OCI-LY7 (cell line): ENCODE measurements around the gene PPM1H. TPM values are rescaled to one million over a fixed set of nuclear protein-coding genes. Genes with fewer than 3 reads are reported as not detected.
"Not testable (repeated sequence)": the region's sequence is repeated elsewhere in the genome, so short reads cannot be mapped to it uniquely, and the experiment has no call there.

Experiments used
- BruUV-seq: library from RNA; stranded (reverse); fragments of 400-500 nt; replicated peaks from 2 replicates; lab custom pipeline; 2021; lab: Mats Ljungman, UMichigan
- CTCF ChIA-PET: fragments of 300-600 bp; sonication (Branson Sonifier 250); formaldehyde crosslinking; loops from one replicate; lab custom pipeline; 2022; ENCODE audit warnings: antibody characterized with exemption; ENCODE audit not compliant: unreplicated experiment; lab: Charles Lee
- POLR2A ChIA-PET: fragments of 300-600 bp; sonication (Branson Sonifier 250); formaldehyde crosslinking; loops from one replicate; lab custom pipeline; 2022; ENCODE audit warnings: antibody characterized with exemption; lab: Charles Lee
- DNase-seq: peaks from one replicate; pipeline ENCODE4 v3.0.0-alpha.2; 2015; ENCODE audit warnings: low spot score
- H2AFZ ChIP-seq: fragments of 200-600 bp; sonication (generic), shearing (Covaris generic); 2 replicates; pipeline ENCODE4 v1.6.1; 2014; ENCODE audit warnings: mild to moderate bottlenecking, antibody characterized with exemption, low read length, moderate library complexity
- H3K27ac ChIP-seq: fragments of 200-600 bp; sonication (generic); 2 replicates; pipeline ENCODE4 v1.5.1; 2014; ENCODE audit warnings: mixed run types, low read depth, mild to moderate bottlenecking, moderate library complexity, low read length, inconsistent platforms; ENCODE audit not compliant: poor library complexity, severe bottlenecking
- H3K36me3 ChIP-seq: fragments of 200-600 bp; sonication (generic); 2 replicates; pipeline ENCODE4 v1.6.1; 2014; ENCODE audit warnings: mild to moderate bottlenecking, antibody characterized with exemption, low read length, moderate library complexity, mixed read lengths; ENCODE audit not compliant: insufficient read depth
- H3K4me1 ChIP-seq: fragments of 200-600 bp; sonication (generic); 2 replicates; pipeline ENCODE4 v1.5.1; 2014; ENCODE audit warnings: mild to moderate bottlenecking, low read length; ENCODE audit not compliant: insufficient read depth, poor library complexity, severe bottlenecking
- H3K4me2 ChIP-seq: fragments of 200-600 bp; sonication (generic); 2 replicates; pipeline ENCODE4 v1.6.1; 2014; ENCODE audit warnings: mild to moderate bottlenecking, low read length
- H3K4me3 ChIP-seq: fragments of 200-600 bp; sonication (generic); 2 replicates; pipeline ENCODE4 v1.5.1; 2014; ENCODE audit warnings: mild to moderate bottlenecking, low read depth, low read length; ENCODE audit not compliant: poor library complexity, severe bottlenecking
- H3K79me2 ChIP-seq: fragments of 200-600 bp; sonication (generic); 2 replicates; pipeline ENCODE4 v1.6.1; 2016; ENCODE audit warnings: low read depth, mild to moderate bottlenecking, low read length, moderate library complexity, mixed read lengths; ENCODE audit not compliant: insufficient read depth
- H3K9me2 ChIP-seq: fragments of 200-600 bp; sonication (generic); 2 replicates; pipeline ENCODE4 v1.6.1; 2016; ENCODE audit warnings: mild to moderate bottlenecking, low read length, mixed read lengths; ENCODE audit not compliant: insufficient read depth
- H3K9me3 ChIP-seq: fragments of 200-600 bp; sonication (generic); 2 replicates; pipeline ENCODE4 v1.6.1; 2014; ENCODE audit warnings: mild to moderate bottlenecking, mixed run types, low read length, mixed read lengths
- H4K20me1 ChIP-seq: fragments of 200-600 bp; sonication (generic); 2 replicates; pipeline ENCODE4 v1.6.1; 2014; ENCODE audit warnings: mild to moderate bottlenecking, antibody characterized with exemption, low read length, moderate library complexity, mixed read lengths; ENCODE audit not compliant: insufficient read depth
- EZH2phosphoT487 ChIP-seq: fragments of 200-600 bp; sonication (generic); IDR thresholded peaks from 2 replicates; pipeline ENCODE4 v1.6.1; 2018; ENCODE audit warnings: low read depth, borderline replicate concordance, mild to moderate bottlenecking, mixed run types, antibody characterized with exemption, low read length, moderate library complexity, mixed read lengths
- intact Hi-C: fragments of 100-400 bp; cut with micrococcal nuclease; formaldehyde crosslinking; loops from one replicate; pipeline ENCODE4 v1.10.0; 2022; ENCODE audit not compliant: unreplicated experiment
- total RNA-seq, 2 experiments: library from RNA; depleted of rRNA in 1 of 2; stranded (reverse); fragments of >200 nt in 1 of 2; shearing (Covaris generic) in 1 of 2; gene quantifications; 2 replicates each; pipeline ENCODE4 v1.2.3, GENCODE V29; 2014 to 2022
- TF ChIP-seq, protein P1 (sequence below): fragments of 200-600 bp; sonication (generic); conservative IDR thresholded peaks from 2 replicates; pipeline ENCODE4 v1.5.1; 2014; ENCODE audit warnings: mild to moderate bottlenecking, antibody characterized with exemption, low read length, moderate library complexity, mixed read lengths

The PPM1H gene
- total RNA-seq, 2 experiments from 2014 or later = 2.0 to 3.4 TPM

GRCh38 chr12:62673028-62673815 lies 261.7 kb downstream of the PPM1H start:
- no peaks in the 10 kb centered on the region for H3K9me3 ChIP-seq
- BruUV-seq = no TSS peak
- ChIA-PET CTCF (no interaction called here), POLR2A (interaction anchor here (0.6 to 1.8 kb wide), 4 partner anchors 14 to 1113 kb away, joined by 3 to 4 read pairs (median 4); no protein-coding TSS in a partner anchor)
- no peaks in the 10 kb centered on the region for H4K20me1 ChIP-seq
- H3K4me2 ChIP-seq = no peak overlapping the region
- TF ChIP-seq, protein P1, sequence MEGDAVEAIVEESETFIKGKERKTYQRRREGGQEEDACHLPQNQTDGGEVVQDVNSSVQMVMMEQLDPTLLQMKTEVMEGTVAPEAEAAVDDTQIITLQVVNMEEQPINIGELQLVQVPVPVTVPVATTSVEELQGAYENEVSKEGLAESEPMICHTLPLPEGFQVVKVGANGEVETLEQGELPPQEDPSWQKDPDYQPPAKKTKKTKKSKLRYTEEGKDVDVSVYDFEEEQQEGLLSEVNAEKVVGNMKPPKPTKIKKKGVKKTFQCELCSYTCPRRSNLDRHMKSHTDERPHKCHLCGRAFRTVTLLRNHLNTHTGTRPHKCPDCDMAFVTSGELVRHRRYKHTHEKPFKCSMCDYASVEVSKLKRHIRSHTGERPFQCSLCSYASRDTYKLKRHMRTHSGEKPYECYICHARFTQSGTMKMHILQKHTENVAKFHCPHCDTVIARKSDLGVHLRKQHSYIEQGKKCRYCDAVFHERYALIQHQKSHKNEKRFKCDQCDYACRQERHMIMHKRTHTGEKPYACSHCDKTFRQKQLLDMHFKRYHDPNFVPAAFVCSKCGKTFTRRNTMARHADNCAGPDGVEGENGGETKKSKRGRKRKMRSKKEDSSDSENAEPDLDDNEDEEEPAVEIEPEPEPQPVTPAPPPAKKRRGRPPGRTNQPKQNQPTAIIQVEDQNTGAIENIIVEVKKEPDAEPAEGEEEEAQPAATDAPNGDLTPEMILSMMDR = no peak
- TF ChIP-seq EZH2phosphoT487 = no peak
- H3K9me2 ChIP-seq = no peaks in the 10 kb centered on the region
- intact Hi-C loops = no loop called here
- H3K79me2 ChIP-seq = no peaks in the 10 kb centered on the region
- no peaks in the 10 kb centered on the region for H3K36me3 ChIP-seq
- no peak for DNase-seq
- no peak overlapping the region for H3K4me3 ChIP-seq
- H3K4me1 ChIP-seq = no peaks in the 10 kb centered on the region
- H2AFZ ChIP-seq = no peak overlapping the region
- no peak overlapping the region for H3K27ac ChIP-seq

GRCh38 chr12:62670986-62671720 lies 263.8 kb downstream of the PPM1H start:
- H3K9me3 ChIP-seq = no peaks in the 10 kb centered on the region
- H3K4me3 ChIP-seq = no peak overlapping the region
- no peaks in the 10 kb centered on the region for H3K4me1 ChIP-seq
- DNase-seq = no peak
- H3K27ac ChIP-seq = no peak overlapping the region
- no peaks in the 10 kb centered on the region for H4K20me1 ChIP-seq
- intact Hi-C loops = no loop called here
- no peak overlapping the region for H3K4me2 ChIP-seq
- TF ChIP-seq, protein P1 = no peak
- TF ChIP-seq EZH2phosphoT487 = no peak
- POLR2A ChIA-PET = no interaction called here
- CTCF ChIA-PET = no interaction called here
- H3K36me3 ChIP-seq = no peaks in the 10 kb centered on the region
- no TSS peak for BruUV-seq
- no peaks in the 10 kb centered on the region for H3K9me2 ChIP-seq
- H3K79me2 ChIP-seq = no peaks in the 10 kb centered on the region
- no peak overlapping the region for H2AFZ ChIP-seq

DNA sequence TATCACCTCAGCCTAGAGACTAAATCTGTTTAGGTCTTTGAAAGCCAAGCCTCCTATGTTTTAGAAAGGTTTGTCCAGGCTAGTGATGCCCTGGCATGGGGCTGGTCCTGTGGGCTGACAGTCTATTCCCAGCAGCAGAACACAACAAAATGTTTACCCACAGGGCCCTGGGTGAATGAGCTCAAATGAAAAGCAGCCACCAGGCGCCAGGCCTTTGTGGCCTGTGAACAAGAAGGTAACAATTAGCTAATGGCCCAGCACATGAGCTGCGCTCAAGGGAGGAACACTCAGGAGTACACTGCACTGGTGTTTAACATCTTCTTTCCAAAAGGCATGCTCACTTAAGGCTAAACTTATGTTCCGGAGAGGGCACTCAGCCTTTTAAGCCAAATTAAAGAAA lies 266.2 kb downstream of the PPM1H start:
- BruUV-seq = no TSS peak
- Histone ChIP-seq H3K4me3 (no peak overlapping the region), H3K9me2 (no peaks in the 10 kb centered on the region), H3K4me2 (no peak overlapping the region), H3K9me3 (no peaks in the 10 kb centered on the region), H4K20me1 (no peaks in the 10 kb centered on the region), H3K36me3 (no peaks in the 10 kb centered on the region), H3K79me2 (no peaks in the 10 kb centered on the region), H2AFZ (no peak overlapping the region), H3K27ac (no peak overlapping the region), H3K4me1 (no peaks in the 10 kb centered on the region)
- POLR2A ChIA-PET = interaction anchor here (0.7 to 1.2 kb wide), 3 partner anchors 9 to 196 kb away, joined by 3 read pairs; no protein-coding TSS in a partner anchor
- intact Hi-C loops = no loop called here
- TF ChIP-seq, protein P1 = no peak
- TF ChIP-seq EZH2phosphoT487 = no peak
- no peak for DNase-seq
- CTCF ChIA-PET = no interaction called here

DNA sequence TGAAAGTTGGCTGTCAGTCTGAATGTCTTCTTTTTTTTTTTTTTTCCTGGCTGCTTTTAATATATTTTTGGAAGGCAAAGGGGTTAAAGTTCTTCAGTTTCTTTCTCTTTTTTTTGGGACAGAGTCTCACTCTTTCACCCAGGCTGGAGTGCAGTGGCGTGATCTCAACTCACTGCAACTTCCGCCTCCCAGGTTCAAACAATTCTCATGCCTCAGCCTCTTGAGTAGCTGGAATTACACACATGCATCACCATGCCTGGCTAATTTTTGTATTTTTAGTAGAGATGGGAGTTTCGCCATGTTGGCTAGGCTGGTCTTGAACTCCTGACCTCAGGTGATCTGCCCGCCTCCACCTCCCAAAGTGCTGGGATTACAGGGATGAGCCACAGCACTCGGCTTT lies 270.0 kb downstream of the PPM1H start:
- H3K4me3 ChIP-seq, H2AFZ ChIP-seq, H3K9me3 ChIP-seq, H3K4me1 ChIP-seq, H3K79me2 ChIP-seq, H3K4me2 ChIP-seq, H3K9me2 ChIP-seq, CTCF ChIA-PET, BruUV-seq, H4K20me1 ChIP-seq, DNase-seq, intact Hi-C loops, H3K27ac ChIP-seq, H3K36me3 ChIP-seq: not testable (repeated sequence)
- POLR2A ChIA-PET = interaction anchor here (0.6 to 0.9 kb wide), 6 partner anchors 9 to 1310 kb away, joined by 3 to 6 read pairs (median 4); no protein-coding TSS in a partner anchor
